Adrenal gland (tissue), 12 donors: ENCODE data around the gene ZNF366. TPM values are rescaled to one million over a fixed set of nuclear protein-coding genes. Genes with fewer than 3 reads are reported as not detected.

Experiments used
- DNase-seq, 7 donors: peaks; one replicate each; pipeline ENCODE4 v3.0.0-alpha.2; 2019 to 2020
- H3K27ac ChIP-seq, 5 donors: fragments of 200-600 bp; sonication (generic) in 4 of 5; 1 replicate in 3 of 5; 2 replicates in 2 of 5; pipeline versions ENCODE4 v1.5.1 to v1.8.0; 2016 to 2020; ENCODE audit warnings: mild to moderate bottlenecking in 1 of 5
- H3K27me3 ChIP-seq: fragments of 200-600 bp; 2 replicates; pipeline ENCODE4 v1.8.0; 2021
- H3K36me3 ChIP-seq, 2 donors: fragments of 200-600 bp; replicated peaks in 1 of 2; 1 replicate in 1 of 2; 2 replicates in 1 of 2; pipeline versions ENCODE4 v1.5.1 to v1.8.0; 2018 to 2022
- H3K4me1 ChIP-seq, 2 donors: fragments of 200-600 bp; replicated peaks in 1 of 2; 1 replicate in 1 of 2; 2 replicates in 1 of 2; pipeline versions ENCODE4 v1.5.1 to v1.8.0; 2018 to 2021
- H3K4me3 ChIP-seq, 4 donors: fragments of 200-600 bp; sonication (generic) in 3 of 4; one replicate each; pipeline ENCODE4 v1.5.1; 2016 to 2018
- H3K9me3 ChIP-seq, 3 donors: fragments of 200-600 bp; sonication (generic) in 1 of 3; replicated peaks in 1 of 3; 1 replicate in 2 of 3; 2 replicates in 1 of 3; pipeline versions ENCODE4 v1.5.1 to v1.8.0; 2016 to 2021
- POLR2A ChIP-seq, 2 donors: fragments of 450-650 bp; IDR thresholded peaks; one replicate each; pipeline ENCODE4 v1.6.1; 2017; ENCODE audit warnings: antibody characterized with exemption in 2 of 2, mild to moderate bottlenecking in 2 of 2, moderate library complexity in 1 of 2
- WGBS, 4 donors: extraction: QIAGEN DNeasy Blood & Tissue Kit in 2 of 4; methylation state at CpG; one replicate each; pipeline versions ENCODE4 v1.1.5 to v1.1.7; 2013 to 2017; 5-methylcytosine and 5-hydroxymethylcytosine counted together
- intact Hi-C, 2 donors: fragments of 100-400 bp; cut with DNase I; formaldehyde crosslinking; loops; one replicate each; pipeline versions ENCODE4 v1.14.1 to v1.15.0; 2022 to 2023
- polyA plus RNA-seq, 3 donors: library from polyadenylated mRNA; stranded (reverse); fragments of 200-250 nt in 2 of 3; fragments of 350-450 nt in 1 of 3; fragmentation: Illumina TruSeq in 1 of 3; extraction: RNeasy Lipid Tissue Mini Kit (QIAGEN cat#74804) in 1 of 3; gene quantifications; one replicate each; pipeline ENCODE4 v1.2.3, GENCODE V29; 2013 to 2014
- total RNA-seq, 9 donors: library from RNA; depleted of rRNA in 4 of 9; stranded (reverse); fragments of >200 nt in 4 of 9; fragments of 120-200 nt in 1 of 9; fragmentation: NEBNext Ultra II Directional in 1 of 9; extraction: Animal tissue kit (Norgen Biotek cat#: 25700) in 1 of 9; gene quantifications; one replicate each; pipeline versions ENCODE4 v1.1.0 to v1.2.4, GENCODE V29; 2013 to 2023
- TF ChIP-seq, protein P1 (sequence below), 6 experiments: fragments of 450-650 bp in 4 of 6; fragments of 200-600 bp in 2 of 6; sonication (generic) in 1 of 6; IDR thresholded peaks; 1 replicate in 5 of 6; 2 replicates in 1 of 6; pipeline versions ENCODE4 v1.5.1 to v1.8.0; 2016 to 2021; ENCODE audit warnings: antibody characterized with exemption in 6 of 6, mild to moderate bottlenecking in 2 of 6, moderate library complexity in 1 of 6
- donor health status: healthy with polysubstance abuse.
- donor health status: Bipolar disorder and iron deficiency.
- donor health status: DM: yes; HTN: yes; CAD: no.
- donor health status: DM: no; HTN: no; CAD: no.
- donor health status: DM: no; HTN: no; CAD: no.
- donor health status: DM: yes; HTN: yes; CAD: no.

The ZNF366 gene
- total and polyA plus RNA-seq, 12 donors: 0.24 to 5.3 (median 2.6) TPM

DNA sequence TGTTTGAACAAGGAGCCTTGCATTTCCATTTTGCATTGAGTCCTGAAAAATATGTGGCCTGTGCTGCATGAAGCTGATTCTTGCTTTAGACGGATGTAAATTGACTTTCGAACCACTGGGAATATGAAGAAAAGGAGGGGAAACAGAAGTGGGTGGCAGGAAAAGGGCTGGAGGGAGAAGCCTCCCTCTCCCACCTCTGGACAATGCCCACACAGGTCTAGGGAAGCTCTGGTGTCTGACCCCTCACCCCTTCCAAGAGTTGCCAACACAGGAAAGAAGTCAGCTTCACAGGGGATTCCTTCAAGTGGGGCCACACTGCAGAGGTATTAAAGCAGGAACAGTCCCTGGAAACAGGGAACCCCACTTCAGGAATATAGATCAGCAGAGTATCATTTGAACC lies 52.2 kb downstream of the ZNF366 start:
- peaks cover 29 to 36% of the 10 kb centered on the region in 2 donors for H3K4me1 ChIP-seq
- peak overlapping the region in 1 of 5 donors; percentile 33 for H3K27ac ChIP-seq
- H3K4me3 ChIP-seq: no peak overlapping the region
- TF ChIP-seq, protein P1, sequence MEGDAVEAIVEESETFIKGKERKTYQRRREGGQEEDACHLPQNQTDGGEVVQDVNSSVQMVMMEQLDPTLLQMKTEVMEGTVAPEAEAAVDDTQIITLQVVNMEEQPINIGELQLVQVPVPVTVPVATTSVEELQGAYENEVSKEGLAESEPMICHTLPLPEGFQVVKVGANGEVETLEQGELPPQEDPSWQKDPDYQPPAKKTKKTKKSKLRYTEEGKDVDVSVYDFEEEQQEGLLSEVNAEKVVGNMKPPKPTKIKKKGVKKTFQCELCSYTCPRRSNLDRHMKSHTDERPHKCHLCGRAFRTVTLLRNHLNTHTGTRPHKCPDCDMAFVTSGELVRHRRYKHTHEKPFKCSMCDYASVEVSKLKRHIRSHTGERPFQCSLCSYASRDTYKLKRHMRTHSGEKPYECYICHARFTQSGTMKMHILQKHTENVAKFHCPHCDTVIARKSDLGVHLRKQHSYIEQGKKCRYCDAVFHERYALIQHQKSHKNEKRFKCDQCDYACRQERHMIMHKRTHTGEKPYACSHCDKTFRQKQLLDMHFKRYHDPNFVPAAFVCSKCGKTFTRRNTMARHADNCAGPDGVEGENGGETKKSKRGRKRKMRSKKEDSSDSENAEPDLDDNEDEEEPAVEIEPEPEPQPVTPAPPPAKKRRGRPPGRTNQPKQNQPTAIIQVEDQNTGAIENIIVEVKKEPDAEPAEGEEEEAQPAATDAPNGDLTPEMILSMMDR (IDR thresholded peaks at IDR 0.05): no peak
- no peak for TF ChIP-seq POLR2A (IDR thresholded peaks at IDR 0.05)
- no peaks in the 10 kb centered on the region for H3K9me3 ChIP-seq
- no peak for DNase-seq
- WGBS, 4 donors: 81 to 97% (median 93%) methylated on average over 2 of the region's 2 CpGs
- intact Hi-C loops: loop anchor here in 1 of 2 donors (10.0 kb wide), 1 partner anchor 60 kb away; no protein-coding TSS in a partner anchor
- H3K27me3 ChIP-seq: no peaks in the 10 kb centered on the region
- H3K36me3 ChIP-seq: no peaks in the 10 kb centered on the region

DNA sequence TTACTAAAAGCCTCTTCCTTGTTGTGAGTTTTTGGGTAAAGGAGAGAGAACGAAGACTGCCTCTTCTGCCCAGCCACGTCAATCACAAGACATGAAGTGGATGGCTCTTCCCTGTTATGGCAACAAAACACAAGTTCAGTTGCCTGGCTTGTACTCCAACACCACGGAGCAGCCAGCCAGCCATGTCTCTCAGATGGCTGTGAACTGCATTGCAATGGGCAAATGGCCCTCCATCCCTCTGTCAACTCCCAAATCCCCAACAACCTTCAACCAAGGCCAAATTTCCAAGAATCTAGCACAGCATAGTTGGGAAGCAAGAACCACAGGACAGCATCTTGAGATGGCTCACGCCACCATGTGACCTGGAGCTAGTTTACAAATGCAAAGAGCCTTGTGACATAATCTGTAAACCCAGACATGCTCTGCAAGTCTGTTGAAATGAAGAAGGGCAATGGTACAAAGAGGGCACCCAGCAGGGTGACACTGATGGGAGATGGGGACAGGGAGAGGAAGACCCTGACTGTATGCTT lies 53.9 kb downstream of the ZNF366 start:
- Histone ChIP-seq H3K4me3 (no peak overlapping the region), H3K27ac (peak overlapping the region; percentile 44 to 95 (median 82)), H3K9me3 (no peaks in the 10 kb centered on the region), H3K4me1 (peaks cover 29 to 36% of the 10 kb centered on the region in 2 donors), H3K27me3 (no peaks in the 10 kb centered on the region), H3K36me3 (no peaks in the 10 kb centered on the region)
- intact Hi-C loops: loop anchor here in 1 of 2 donors (10.0 kb wide), 1 partner anchor 61 kb away; no protein-coding TSS in a partner anchor
- WGBS, 4 donors: 73 to 80% (median 76%) methylated on average over 4 of the region's 4 CpGs
- TF ChIP-seq POLR2A (IDR thresholded peaks at IDR 0.05): no peak
- TF ChIP-seq, protein P1 (IDR thresholded peaks at IDR 0.05): no peak
- no peak for DNase-seq

DNA sequence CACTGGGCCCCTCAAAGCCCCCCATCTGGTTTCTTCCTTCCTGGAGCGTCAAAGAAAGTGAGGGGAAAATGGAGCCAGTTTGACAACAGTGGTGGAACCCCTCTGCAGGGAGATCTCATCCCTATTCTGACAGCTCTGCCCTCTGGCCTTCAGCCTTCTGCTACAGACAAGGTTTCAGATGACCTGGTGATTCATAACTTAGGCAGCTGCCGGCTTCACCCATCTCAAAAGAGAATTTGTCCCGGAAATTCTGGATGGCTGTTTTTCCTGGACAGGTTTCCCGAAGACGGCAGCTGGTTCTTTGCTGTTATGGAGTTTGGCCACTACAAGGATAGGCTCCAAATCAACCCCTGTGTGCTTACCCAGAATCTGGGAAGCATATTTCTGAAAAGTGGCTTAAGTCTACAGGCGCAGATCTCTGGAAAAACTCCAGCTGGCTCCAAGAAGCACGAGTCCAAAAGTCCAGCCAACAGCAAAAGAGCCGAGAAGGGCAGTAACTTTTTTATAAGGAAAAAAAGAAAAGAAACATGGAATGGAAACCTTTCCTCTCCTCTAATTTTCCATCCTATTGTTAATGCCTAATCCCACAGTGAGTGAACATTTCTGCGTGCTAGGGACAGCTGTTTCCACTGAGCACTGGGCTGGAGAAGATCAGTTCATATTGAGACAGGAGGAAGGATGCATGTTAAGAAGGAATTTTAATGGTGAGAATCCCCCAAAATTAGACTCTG lies 54.5 kb downstream of the ZNF366 start:
- Histone ChIP-seq H3K4me3 (no peak overlapping the region), H3K4me1 (peaks cover 29 to 36% of the 10 kb centered on the region in 2 donors), H3K27me3 (no peaks in the 10 kb centered on the region), H3K9me3 (no peaks in the 10 kb centered on the region), H3K36me3 (no peaks in the 10 kb centered on the region), H3K27ac (peak overlapping the region; percentile 44 to 95 (median 82))
- intact Hi-C loops: loop anchor here in 1 of 2 donors (10.0 kb wide), 1 partner anchor 62 kb away; no protein-coding TSS in a partner anchor
- peak in 1 of 2 donors; percentile 21 for TF ChIP-seq POLR2A (IDR thresholded peaks at IDR 0.05)
- TF ChIP-seq, protein P1 (IDR thresholded peaks at IDR 0.05): no peak
- DNase-seq: peak; percentile 60 to 93 (median 83)
- WGBS, 4 donors: 21 to 31% (median 25%) methylated on average over 9 of the region's 9 CpGs

DNA sequence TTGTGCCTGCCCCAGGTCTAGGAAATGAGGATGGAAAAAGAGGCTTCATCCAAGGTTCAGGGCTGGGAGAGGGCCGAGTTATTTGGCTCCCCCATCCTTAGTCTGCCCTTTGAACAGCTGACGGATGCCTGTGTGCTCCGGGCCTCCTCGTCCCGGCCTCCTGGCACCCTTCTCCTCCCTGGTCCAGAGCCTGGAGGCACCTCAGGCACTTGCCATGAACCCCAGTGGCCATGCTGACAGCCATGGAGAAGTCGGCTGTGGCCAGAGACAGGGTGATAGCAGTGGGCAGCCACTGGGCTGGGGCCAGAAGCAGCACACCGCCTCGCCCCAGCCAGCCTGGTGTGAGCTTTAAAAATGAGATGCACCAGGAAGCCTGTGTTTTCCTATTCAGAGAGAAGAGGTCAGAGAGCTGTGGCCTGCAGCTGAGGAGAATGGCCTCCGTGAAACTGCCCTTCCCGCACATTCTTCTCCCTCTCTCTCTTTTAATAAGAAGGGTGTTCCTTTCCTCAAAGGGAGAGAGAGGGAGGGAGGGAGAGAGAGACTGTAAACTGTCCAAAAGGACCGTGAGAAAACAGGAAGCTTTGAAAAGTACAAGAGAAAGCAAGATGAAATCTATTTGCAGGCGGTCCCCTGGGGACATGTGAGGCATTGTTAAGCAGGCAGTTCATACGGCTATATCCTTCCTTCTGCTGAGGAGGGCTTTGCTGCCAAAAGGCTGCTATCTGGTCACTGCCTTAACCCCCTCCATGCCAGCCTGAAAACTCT lies 55.3 kb downstream of the ZNF366 start:
- peak overlapping the region; percentile 44 to 95 (median 82) for H3K27ac ChIP-seq
- H3K4me1 ChIP-seq: peaks cover 29 to 36% of the 10 kb centered on the region in 2 donors
- TF ChIP-seq POLR2A (IDR thresholded peaks at IDR 0.05): no peak
- TF ChIP-seq, protein P1 (IDR thresholded peaks at IDR 0.05): no peak
- 34 to 47% (median 39%) methylated on average over 11 to 13 of the region's 13 CpGs for WGBS, 4 donors
- H3K9me3 ChIP-seq: no peaks in the 10 kb centered on the region
- no peaks in the 10 kb centered on the region for H3K27me3 ChIP-seq
- H3K4me3 ChIP-seq: no peak overlapping the region
- no peaks in the 10 kb centered on the region for H3K36me3 ChIP-seq
- peak; percentile 38 to 80 (median 64) for DNase-seq
- intact Hi-C loops: loop anchor here in 1 of 2 donors (10.0 kb wide), 1 partner anchor 63 kb away; no protein-coding TSS in a partner anchor
